HG02973 (cell line): ENCODE data around the gene UBE2V1.
"Not testable (repeated sequence)": the region's sequence is repeated elsewhere in the genome, so short reads cannot be mapped to it uniquely, and the experiment has no call there.

Experiments used
- ATAC-seq: cut with Tn5 transposase; IDR thresholded peaks from one replicate; pipeline ENCODE4 v1.9.1; 2021; ENCODE audit warnings: moderate library complexity; ENCODE audit not compliant: unreplicated experiment

The UBE2V1 gene

DNA sequence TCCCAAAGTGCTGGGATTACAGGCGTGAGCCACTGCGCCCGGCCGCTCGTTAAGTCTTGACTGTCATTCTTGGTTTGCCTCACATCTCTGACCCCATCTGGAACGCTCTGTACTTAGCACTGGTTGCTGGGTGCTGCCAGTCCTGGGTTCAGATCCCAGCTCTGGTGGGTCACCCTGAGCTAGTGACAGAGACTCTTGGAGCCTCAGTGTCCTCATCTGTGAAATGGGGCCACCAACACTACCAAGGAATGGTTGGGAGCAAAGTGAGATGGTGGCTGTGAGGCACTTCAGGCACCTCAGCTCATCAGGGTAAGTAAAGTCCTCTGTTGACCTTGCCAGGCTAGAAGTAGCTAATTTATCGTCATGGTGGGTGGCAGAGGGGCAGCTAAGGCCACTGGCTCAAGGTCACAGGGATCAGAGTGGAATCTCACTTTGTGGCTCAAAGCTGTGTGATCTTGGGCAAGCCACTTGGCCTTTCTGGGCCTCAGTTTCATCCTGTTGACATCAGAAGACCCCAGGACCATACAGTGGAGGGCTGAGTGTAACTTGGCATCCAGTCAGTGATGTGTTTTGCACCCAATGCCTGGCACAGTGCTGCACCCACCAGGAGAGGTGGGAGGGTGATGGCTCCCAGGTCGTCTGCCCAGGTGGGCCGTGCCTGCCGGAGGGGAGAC lies 46.7 kb downstream of the UBE2V1 start:
- ATAC-seq, result no peak

DNA sequence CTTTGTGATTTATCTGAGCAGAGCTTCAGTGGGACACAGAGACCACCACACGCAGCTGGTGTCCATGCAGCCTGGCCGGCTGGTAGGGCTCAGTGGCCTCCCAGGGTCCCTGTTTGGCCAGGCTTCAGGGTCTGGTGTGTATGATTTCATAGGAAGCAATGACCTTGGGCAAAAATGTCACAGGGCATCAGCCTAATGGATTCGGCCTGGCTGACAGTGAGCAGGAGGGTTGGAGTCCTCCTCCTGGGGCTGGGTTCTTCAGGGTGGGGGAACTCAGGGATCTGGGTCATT lies 47.7 kb downstream of the UBE2V1 start:
- ATAC-seq, result no peak

DNA sequence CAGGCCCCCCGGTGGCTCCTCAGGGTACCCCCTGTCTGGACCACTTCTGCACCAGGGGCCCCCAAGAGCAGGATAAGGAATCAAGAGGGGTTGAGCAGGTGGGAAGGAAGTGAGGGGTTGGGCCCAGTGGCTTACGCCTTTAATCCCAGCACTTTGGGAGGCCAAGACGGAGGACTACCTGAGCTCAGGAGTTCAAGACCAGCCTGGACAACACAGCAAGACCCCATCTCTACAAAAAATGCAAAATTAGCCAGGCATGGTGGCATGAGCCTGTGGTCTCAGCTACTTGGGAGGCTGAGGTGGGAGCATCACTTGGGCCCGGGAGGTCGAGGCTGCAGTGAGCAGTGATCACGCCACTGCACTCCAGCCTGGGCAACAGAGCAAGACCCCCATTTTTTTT lies 49.2 kb downstream of the UBE2V1 start:
- ATAC-seq, result not testable (repeated sequence)

DNA sequence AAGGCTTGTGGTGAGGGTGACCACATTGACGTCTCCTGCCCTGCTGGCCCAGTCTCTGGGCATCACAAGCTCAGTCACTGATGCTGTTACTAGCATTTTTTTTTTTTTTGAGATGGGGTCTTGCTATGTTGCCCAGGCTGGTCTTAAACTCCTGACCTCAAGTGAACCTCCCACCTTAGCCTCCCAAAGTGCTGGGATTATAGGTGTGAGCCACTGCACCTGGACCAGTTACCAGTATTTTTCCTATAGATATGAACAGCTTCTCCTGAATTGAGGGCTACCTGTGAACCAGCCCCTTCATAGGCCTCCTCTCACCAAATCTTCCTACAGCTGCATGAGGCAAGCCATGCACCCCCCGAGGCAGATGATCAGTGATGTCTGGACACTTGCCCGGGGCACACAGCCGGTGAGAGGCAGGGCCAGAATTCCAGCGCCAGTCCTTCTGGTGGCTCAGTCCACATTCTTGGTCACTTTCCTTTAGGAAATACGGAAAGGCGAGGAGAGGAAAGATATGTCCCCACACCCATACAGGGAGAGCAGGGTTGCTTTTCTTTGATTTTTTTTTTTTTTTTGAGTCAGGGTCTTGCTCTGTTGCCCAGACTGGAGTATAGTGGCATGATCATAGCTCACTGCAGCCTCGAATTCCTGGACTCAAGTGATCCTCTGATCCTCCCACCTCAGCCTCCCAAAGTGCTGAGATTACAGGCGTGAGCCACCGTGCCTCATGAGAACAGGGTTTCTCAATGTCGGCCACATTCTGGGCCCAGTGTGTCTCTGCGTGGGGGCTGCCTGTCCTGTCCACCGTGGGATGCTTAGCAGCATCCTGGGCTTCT lies 50.7 kb downstream of the UBE2V1 start:
- ATAC-seq, result no peak

DNA sequence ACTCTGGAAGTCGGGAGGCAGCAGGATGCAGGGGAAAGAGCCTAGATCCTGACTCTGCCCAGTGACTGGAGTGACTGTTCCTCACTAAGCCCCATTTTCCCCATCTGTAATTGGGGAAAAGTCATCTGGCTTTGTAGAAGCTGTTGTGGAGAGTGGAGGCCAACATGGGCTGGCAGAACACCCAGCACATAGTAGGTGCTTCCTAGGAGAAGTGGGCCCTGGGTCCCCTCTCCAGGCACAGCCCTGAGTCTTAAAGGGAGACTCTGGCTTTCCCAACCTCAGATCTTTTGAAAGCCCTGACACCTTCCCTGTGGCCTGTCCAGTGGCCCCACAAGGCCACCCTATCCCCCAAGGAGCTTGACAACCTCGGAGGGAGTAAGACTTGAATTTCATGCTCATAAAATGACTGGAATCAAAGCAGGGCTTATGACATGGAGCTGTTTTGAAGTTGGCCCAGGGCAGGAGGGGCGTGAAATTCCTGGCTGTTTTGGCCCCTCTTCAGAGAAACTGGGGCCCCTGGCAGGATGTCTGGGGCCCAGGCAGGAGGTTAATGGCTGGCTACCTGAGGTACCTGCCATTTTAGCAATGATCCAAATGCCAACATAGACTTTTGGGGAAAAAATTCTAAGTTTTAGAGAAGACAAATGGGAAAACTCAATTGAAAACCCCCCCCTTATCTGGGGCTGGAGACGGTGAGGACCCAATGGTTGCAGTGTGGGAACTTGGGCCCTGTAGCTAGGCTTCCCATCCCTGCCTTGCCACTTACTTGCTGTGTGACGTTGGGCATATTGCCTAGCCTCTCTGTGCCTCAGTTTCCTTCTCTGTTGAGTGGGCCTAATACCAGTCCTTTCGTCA lies 51.6 kb downstream of the UBE2V1 start:
- ATAC-seq, result no peak

DNA sequence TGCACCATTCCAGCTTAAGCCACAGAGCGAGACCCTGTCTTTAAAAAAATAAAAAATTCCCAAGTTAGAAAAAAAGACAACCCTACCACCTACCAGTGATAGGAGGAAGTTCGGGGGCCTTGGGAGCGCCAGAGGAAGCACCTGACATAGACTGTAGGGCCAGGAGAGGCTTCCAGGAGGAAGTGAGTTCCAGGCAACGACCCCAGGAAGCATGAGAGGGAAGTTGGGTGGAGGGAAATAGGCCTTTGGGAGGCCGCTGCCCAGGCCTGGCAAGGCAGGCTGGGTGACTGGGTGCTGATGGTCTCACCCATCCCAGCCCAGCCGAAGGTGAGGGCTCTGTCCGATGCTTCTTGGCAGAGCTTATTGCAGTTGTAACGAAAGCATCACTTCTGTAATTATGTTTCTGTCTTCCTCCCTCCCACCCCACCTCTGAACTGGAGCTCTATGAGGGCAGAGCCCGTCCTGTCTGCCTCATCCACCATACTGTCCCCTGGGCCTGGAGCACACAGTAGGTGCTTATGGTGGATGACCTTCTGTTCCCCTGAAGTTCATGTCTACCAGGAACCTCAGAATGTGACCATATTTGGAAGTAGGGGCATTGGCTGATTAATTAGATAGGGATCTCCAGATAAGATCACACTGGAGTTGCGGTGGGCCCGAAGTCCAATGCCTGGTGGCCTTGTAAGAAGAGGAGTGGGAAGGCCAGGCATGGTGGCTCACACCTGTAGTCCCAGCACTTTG lies 54.1 kb downstream of the UBE2V1 start:
- no peak for ATAC-seq

DNA sequence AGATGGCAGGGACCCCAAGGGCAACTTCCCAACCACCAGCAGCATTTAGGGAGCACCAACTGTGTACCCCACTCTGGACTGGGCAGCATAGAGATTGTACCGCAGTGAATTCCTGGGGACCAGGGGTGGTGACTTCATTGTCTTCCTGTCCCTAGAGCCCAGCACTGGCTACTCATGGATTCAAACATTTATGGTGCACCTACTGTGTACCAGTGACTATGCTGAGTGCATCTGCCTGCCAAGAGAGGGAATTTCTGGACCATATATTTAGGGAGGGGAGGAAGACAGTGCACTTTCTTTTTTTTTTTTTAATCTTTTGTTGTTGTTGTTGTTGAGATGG lies 55.3 kb downstream of the UBE2V1 start:
- ATAC-seq, result no peak

DNA sequence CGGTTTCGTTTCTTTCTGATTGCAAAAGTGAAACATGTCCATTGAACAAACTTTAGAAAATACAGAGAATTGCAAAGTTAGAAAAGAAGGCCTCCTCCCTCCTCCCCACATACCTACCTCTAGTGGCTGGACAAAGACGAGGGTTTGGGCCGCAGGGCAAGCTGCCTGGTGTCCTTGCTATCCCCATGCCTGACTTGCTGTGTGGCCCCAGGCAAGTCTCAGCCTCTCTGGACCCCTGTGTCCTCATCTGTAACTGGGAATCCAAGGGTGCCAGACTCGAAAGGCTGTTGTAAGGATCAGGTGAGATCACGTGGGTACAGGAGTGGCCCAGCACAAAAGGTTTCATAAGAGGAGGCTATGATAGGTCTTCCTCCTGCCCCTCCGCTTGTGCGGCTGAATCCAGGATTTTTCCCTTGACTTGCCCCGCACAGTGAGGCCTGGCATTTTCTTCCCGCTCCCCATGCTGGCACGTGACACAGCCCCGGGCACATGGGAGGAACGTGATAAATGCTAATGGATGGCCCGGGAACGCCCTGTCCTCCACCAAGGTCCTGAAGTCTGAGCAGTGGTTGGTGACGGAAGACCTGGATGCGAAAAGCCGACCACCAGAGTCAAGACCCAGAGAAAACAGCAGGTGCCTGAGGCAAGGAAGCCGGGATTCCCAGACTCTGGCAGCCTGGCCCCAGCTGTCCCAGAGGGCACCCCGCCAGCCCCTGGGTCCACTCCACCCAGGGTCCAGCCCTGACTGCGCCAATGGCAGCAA lies 55.8 kb downstream of the UBE2V1 start:
- ATAC-seq, result no peak

DNA sequence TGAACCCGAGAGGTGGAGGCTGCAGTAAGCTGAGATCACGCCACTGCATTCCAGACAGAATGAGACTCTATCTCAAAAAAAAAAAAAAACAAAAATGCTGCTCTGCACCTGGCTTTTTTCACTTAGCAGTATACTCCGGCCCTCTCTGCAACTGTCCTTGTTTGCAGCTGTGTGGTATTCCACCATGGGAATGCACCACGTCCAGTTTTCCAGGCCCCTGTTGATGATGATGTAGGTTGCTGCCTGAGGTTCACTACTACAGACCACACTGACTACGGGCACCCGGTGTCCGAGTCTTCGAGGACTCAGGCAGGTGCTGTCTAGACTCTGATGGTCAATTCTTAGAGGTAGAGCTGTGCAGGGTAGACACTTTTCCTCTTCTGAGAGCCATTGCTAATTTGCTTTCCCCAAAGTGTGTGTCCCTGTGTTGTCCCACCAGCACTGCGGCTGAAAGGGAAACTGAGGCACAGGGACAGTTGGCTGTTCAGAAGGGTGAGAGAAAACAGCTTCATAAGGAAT lies 56.5 kb downstream of the UBE2V1 start:
- no peak for ATAC-seq

DNA sequence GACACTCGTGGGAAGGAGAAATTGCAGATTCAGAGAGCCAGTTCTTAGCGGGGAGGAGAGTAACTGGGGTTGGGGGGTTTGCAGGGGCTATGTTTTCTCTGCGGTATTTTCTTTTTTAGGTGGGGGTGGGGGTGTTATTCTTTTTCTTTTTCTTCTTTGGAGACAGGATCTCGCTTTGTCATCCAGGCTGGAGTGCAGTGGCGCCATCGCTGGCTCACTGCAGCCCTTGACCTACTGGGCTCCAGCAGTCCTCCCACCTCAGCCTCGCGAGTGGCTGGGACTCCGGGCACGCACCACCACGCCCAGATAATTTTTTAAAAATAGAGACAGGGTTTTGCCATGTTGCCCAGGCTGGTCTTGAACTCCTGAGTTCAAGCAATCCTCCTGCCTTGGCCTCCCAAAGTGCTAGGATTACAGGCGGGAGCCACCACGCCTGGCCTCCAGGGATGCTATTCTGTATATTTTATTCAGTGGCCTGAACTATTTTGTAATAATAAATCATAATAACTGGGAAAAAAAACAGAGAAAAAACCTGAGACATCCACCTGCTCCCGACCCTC lies 57.3 kb downstream of the UBE2V1 start:
- no peak for ATAC-seq

DNA sequence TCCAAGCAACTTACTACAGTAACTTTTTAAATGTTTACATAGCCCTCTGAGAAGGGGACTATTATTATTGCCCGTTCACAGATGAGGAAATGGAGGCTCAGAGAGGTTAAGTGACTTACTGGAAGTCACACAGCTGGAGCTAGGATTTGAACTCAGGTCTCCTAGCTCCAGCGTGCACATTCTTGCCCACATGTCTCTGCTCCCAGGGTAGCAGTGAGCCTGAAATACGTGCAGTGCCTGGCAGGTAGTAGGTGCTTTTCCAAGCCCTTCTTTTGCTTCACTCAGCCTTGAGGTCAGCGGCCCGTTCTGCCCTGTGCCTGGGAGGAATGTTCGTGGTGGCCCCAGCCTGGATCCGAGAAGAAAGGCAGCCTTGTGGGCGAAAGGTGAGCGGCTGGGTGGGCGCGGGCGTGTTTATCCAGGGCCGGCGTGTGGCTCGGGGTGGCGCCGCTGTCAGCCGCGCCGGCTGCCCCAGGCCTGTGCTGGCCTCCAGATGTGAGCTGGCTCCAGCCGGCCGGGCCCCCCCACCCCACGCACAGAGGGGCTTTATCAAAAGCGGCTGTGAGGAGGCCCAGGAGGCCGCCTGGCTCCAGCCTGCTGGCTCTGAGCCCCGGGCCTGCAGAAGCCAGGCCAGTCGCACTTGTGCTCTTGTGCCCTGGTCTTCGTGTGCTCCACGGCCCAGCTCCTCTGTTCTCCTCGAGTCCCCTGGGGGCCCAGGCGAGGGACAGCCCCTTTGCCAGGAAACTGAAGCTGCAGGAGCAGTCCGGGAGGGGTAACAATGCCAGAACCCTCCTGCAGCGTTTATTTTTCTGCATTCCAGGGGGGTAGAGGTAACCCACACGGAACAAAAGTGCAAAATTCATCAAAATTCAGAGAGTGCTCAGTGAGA lies 58.1 kb downstream of the UBE2V1 start:
- no peak for ATAC-seq

DNA sequence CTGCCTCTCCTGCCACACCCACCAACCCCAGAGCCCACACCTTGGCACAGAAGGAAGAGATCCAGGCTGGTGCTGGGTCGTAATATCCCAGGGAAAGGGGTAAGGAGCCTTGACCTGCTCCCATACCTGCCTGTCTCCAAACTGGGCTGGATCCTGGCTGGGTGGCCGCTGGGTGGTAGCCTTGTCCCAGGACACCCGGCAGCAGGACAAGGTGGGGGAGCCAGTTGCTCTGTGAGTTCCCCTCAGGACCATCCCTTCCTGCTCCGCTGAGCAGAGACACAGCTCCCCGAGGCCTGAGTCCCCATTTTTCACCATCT lies 58.8 kb downstream of the UBE2V1 start:
- no peak for ATAC-seq

DNA sequence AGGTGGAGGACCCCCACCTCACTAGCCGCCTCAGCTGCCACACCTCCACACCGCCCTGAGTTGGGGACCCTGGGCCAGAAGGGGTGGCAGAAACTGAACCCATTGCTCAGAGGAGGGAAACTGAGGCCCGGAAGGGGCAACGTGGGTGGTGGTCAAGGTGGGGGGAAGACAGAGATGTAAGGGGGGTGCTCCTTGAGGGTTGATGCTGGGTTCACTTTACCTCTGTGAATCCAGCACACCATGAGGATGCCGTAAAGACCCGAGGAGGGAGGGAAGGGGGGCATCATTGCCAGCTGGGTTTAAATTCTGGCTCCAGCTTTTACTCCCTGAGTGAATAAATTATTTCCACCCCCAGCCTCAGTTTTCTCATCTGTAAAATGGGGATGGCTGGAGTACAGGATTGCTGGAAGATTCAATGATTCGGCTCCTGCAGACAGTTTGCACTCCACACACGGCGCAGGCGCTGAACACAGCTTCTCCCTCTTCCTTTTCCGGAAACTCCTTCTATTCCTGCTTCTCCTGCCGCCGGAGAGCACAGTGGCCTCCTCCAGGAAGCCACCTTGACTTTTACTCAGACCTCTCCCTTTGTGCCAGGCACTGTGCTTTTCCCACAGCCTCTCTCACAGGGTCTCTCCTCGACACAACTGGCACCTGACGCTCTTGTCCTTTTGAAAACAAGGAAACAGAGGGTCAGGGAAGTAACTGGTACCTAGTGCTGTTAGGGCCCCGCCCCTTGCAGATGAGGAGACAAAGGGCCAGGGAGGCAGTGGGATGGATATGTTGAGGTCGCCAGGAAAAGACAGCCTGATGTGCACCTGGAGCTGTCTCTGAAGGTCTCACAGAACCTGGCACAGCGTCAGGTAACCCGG lies 59.4 kb downstream of the UBE2V1 start:
- ATAC-seq, result no peak

DNA sequence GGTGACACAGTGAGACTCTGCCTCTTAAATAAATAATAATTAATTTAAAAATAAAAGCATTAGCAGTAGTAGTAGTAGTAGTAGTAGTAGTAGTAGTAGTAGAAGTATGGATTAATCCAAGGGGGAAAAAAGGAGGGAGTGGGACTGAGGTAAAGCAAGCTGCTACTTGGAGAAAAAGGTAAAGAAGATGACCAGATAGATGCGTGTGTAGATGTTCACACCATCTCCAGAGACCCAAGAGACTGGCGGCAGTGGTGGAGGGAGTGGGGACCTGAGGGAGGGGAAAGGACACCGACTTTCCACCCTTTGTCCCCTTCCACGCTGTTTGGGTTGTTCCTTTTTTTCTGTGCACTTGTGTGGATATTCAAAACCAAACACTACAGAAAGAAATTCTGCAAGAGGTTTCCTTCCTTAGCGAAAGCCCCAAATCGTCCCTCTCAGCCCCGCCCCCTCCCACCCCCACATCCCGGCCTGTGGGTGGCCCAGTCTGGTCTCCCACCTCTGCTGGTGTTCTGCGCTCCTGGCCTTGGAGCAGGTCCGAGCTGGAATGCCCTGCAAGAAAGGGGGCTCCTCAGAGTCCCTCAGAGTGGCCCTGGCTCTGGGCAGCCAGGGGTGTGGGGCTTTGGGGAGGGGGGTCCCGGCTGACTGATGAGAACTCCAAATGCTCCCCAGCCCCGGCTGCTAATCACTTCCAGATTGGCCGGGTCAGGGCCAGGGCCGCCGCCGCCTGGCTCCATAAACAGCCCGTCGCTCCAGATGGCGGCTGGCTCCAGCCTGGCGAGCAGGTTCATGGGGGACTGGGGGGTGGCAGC lies 60.2 kb downstream of the UBE2V1 start:
- ATAC-seq, result no peak

DNA sequence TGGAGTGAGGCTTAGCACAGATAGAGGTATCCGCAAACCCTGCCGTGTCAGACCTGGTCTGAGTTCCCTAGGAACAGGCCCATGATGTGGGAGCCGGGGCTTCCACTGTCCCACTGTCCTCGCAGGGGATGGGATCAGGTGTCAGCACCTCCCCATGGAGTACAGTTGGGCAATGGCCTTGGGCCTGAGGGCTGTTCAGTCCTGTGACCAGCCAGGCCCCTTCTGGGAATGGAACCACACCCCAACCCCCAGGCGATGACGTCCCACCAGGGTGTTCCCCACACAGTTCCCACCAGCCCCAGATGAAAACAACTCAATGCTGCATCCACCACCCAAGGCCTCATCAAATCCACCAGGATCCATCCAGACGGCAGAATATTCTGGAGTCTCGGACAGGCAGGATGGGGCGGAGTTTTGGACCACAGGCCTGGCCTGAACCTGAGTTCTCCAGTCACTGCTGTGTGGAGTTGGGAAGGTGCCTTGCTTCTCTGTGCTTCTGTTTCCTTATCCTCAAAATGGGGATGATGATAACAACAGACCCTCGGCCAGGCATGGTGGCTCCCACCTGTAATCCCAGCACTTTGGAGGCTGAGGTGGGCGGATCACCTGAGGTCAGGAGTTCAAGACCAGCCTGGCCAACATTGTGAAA lies 62.2 kb downstream of the UBE2V1 start:
- ATAC-seq, result no peak

DNA sequence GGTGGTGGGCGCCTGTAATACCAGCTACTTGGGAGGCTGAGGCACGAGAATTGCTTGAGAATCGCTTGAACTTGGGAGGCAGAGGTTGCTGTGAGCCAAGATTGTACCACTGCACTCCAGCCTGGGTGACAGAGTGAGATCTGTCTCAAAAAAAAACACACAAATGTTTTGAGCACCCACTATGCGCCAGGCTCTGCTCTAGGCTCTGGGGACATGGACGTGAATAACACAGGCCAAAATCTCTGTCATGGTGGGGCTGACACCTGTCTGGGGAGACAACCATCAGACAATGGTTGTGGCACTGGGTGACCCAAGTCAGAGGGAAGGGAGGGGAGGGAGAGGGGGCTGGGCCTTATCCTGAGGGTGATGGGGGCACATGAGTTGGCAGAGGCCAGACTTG lies 62.7 kb downstream of the UBE2V1 start:
- no peak for ATAC-seq
